GM21381 (cell line): ENCODE data around the gene TRPT1.

Experiments used
- ATAC-seq: cut with Tn5 transposase; IDR thresholded peaks from one replicate; pipeline ENCODE4 v1.9.1; 2021; ENCODE audit warnings: mild to moderate bottlenecking, moderate library complexity; ENCODE audit not compliant: unreplicated experiment

TRPT1 gene

GRCh38 chr11:64210301-64211020 is 15.5 kb downstream of the TRPT1 start:
- no peak for ATAC-seq

- ATAC-seq: no peak
These were observed 16.5 kb downstream of the TRPT1 start for GRCh38 chr11:64209563-64209843.

- ATAC-seq: no peak
These were observed 17.0 kb downstream of the TRPT1 start for GRCh38 chr11:64208796-64209562.

GRCh38 chr11:64208086-64208795 is 17.7 kb downstream of the TRPT1 start:
- no peak for ATAC-seq

GRCh38 chr11:64207256-64208085 is 18.5 kb downstream of the TRPT1 start:
- peak; percentile 57 for ATAC-seq

GRCh38 chr11:64206457-64207255 is 19.3 kb downstream of the TRPT1 start, which contains the start of gene FERMT3:
TSS of gene FERMT3 (plus strand) at chr11:64206721. CDS start at chr11:64207365, 644 bp downstream.
- no peak for ATAC-seq

GRCh38 chr11:64204464-64204989 is 21.5 kb downstream of the TRPT1 start:
- no peak for ATAC-seq

- no peak for ATAC-seq
These were observed 21.9 kb downstream of the TRPT1 start for GRCh38 chr11:64204080-64204440.

GRCh38 chr11:64203421-64204079 is 22.4 kb downstream of the TRPT1 start:
- no peak for ATAC-seq

- no peak for ATAC-seq
These were observed 23.0 kb downstream of the TRPT1 start for GRCh38 chr11:64202992-64203391.

- no peak for ATAC-seq
These were observed 24.4 kb downstream of the TRPT1 start for GRCh38 chr11:64201543-64201942.

GRCh38 chr11:64198511-64198910 is 27.5 kb downstream of the TRPT1 start:
- ATAC-seq: no peak

GRCh38 chr11:64196626-64197025 is 29.4 kb downstream of the TRPT1 start:
- ATAC-seq: no peak

GRCh38 chr11:64192434-64192833 is 33.6 kb downstream of the TRPT1 start:
- ATAC-seq: no peak

- ATAC-seq: no peak
These were observed 39.4 kb downstream of the TRPT1 start for GRCh38 chr11:64186492-64187165.

GRCh38 chr11:64185693-64186491 is 40.1 kb downstream of the TRPT1 start, which contains the start of gene STIP1:
TSS of gene STIP1 (plus strand) at chr11:64186171. CDS start at chr11:64186262, 91 bp downstream.
- peak; percentile 76 for ATAC-seq

GRCh38 chr11:64185175-64185692 is 40.8 kb downstream of the TRPT1 start:
- ATAC-seq: peak; percentile 21

GRCh38 chr11:64183890-64184289 is 42.1 kb downstream of the TRPT1 start:
- no peak for ATAC-seq
